OCI-LY7 (cell line): ENCODE results near the gene ZNF735. TPM values are rescaled to one million over a fixed set of nuclear protein-coding genes. Genes with fewer than 3 reads are reported as not detected.
A peak's percentile ranks its signal among the peaks of the same experiment; 100 is the strongest.

Experiments used
- BruUV-seq: library from RNA; stranded (reverse); fragments of 400-500 nt; replicated peaks from 2 replicates; lab custom pipeline; 2021; lab: Mats Ljungman, UMichigan
- CTCF ChIA-PET: fragments of 300-600 bp; sonication (Branson Sonifier 250); formaldehyde crosslinking; loops from one replicate; lab custom pipeline; 2022; ENCODE audit warnings: antibody characterized with exemption; ENCODE audit not compliant: unreplicated experiment; lab: Charles Lee
- POLR2A ChIA-PET: fragments of 300-600 bp; sonication (Branson Sonifier 250); formaldehyde crosslinking; loops from one replicate; lab custom pipeline; 2022; ENCODE audit warnings: antibody characterized with exemption; lab: Charles Lee
- DNase-seq: peaks from one replicate; pipeline ENCODE4 v3.0.0-alpha.2; 2015; ENCODE audit warnings: low spot score
- H2AFZ ChIP-seq: fragments of 200-600 bp; sonication (generic), shearing (Covaris generic); 2 replicates; pipeline ENCODE4 v1.6.1; 2014; ENCODE audit warnings: mild to moderate bottlenecking, antibody characterized with exemption, low read length, moderate library complexity
- H3K27ac ChIP-seq: fragments of 200-600 bp; sonication (generic); 2 replicates; pipeline ENCODE4 v1.5.1; 2014; ENCODE audit warnings: mixed run types, low read depth, mild to moderate bottlenecking, moderate library complexity, low read length, inconsistent platforms; ENCODE audit not compliant: poor library complexity, severe bottlenecking
- H3K36me3 ChIP-seq: fragments of 200-600 bp; sonication (generic); 2 replicates; pipeline ENCODE4 v1.6.1; 2014; ENCODE audit warnings: mild to moderate bottlenecking, antibody characterized with exemption, low read length, moderate library complexity, mixed read lengths; ENCODE audit not compliant: insufficient read depth
- H3K4me1 ChIP-seq: fragments of 200-600 bp; sonication (generic); 2 replicates; pipeline ENCODE4 v1.5.1; 2014; ENCODE audit warnings: mild to moderate bottlenecking, low read length; ENCODE audit not compliant: insufficient read depth, poor library complexity, severe bottlenecking
- H3K4me2 ChIP-seq: fragments of 200-600 bp; sonication (generic); 2 replicates; pipeline ENCODE4 v1.6.1; 2014; ENCODE audit warnings: mild to moderate bottlenecking, low read length
- H3K4me3 ChIP-seq: fragments of 200-600 bp; sonication (generic); 2 replicates; pipeline ENCODE4 v1.5.1; 2014; ENCODE audit warnings: mild to moderate bottlenecking, low read depth, low read length; ENCODE audit not compliant: poor library complexity, severe bottlenecking
- H3K79me2 ChIP-seq: fragments of 200-600 bp; sonication (generic); 2 replicates; pipeline ENCODE4 v1.6.1; 2016; ENCODE audit warnings: low read depth, mild to moderate bottlenecking, low read length, moderate library complexity, mixed read lengths; ENCODE audit not compliant: insufficient read depth
- H3K9me2 ChIP-seq: fragments of 200-600 bp; sonication (generic); 2 replicates; pipeline ENCODE4 v1.6.1; 2016; ENCODE audit warnings: mild to moderate bottlenecking, low read length, mixed read lengths; ENCODE audit not compliant: insufficient read depth
- H3K9me3 ChIP-seq: fragments of 200-600 bp; sonication (generic); 2 replicates; pipeline ENCODE4 v1.6.1; 2014; ENCODE audit warnings: mild to moderate bottlenecking, mixed run types, low read length, mixed read lengths
- H4K20me1 ChIP-seq: fragments of 200-600 bp; sonication (generic); 2 replicates; pipeline ENCODE4 v1.6.1; 2014; ENCODE audit warnings: mild to moderate bottlenecking, antibody characterized with exemption, low read length, moderate library complexity, mixed read lengths; ENCODE audit not compliant: insufficient read depth
- EZH2phosphoT487 ChIP-seq: fragments of 200-600 bp; sonication (generic); IDR thresholded peaks from 2 replicates; pipeline ENCODE4 v1.6.1; 2018; ENCODE audit warnings: low read depth, borderline replicate concordance, mild to moderate bottlenecking, mixed run types, antibody characterized with exemption, low read length, moderate library complexity, mixed read lengths
- intact Hi-C: fragments of 100-400 bp; cut with micrococcal nuclease; formaldehyde crosslinking; loops from one replicate; pipeline ENCODE4 v1.10.0; 2022; ENCODE audit not compliant: unreplicated experiment
- total RNA-seq, 2 experiments: library from RNA; depleted of rRNA in 1 of 2; stranded (reverse); fragments of >200 nt in 1 of 2; shearing (Covaris generic) in 1 of 2; gene quantifications; 2 replicates each; pipeline ENCODE4 v1.2.3, GENCODE V29; 2014 to 2022
- TF ChIP-seq, protein P1 (sequence below): fragments of 200-600 bp; sonication (generic); conservative IDR thresholded peaks from 2 replicates; pipeline ENCODE4 v1.5.1; 2014; ENCODE audit warnings: mild to moderate bottlenecking, antibody characterized with exemption, low read length, moderate library complexity, mixed read lengths

Gene ZNF735
- total RNA-seq, 2 experiments from 2014 or later = not detected

DNA sequence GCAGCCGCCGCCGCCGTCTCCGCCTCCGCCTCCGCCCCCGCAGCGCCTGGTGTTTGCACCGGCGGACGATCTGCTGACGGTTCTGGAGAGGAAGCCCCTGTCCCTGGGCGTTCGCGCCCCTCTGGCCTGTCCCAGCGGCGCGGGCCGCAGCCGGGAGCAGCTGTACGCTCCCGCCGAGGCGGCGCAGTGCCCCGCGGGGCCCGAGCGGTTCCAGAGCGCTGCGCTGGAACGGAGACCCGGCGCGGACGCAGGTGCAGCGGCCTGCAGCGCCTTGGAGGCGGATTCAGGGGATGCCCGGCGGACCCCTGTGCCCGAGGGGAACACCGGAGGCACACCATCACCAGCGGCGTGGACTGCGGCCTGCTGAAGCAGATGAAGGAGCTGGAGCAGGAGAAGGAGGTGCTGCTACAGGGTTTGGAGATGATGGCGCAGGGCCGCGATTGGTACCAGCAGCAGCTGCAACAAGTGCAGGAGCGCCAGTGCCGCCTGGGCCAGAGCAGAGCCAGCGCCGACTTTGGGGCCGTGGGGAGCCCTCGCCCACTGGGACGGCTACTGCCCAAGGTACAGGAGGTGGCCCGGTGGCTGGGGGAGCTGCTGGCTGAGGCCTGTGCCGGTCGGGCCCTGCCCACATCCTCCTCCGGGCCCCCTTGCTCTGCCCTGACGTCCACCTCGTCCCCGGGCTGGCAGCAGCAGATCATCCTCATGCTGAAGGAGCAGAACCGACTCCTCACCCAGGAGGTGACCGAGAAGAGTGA, 24.8 kb upstream of the ZNF735 start:
- ChIA-PET CTCF (no interaction called here), POLR2A (no interaction called here)
- no peak overlapping the region for H3K4me3 ChIP-seq
- no peak for DNase-seq
- H3K9me2 ChIP-seq = no peaks in the 10 kb centered on the region
- H3K79me2 ChIP-seq = no peaks in the 10 kb centered on the region
- intact Hi-C loops = no loop called here
- no peaks in the 10 kb centered on the region for H3K36me3 ChIP-seq
- no peaks in the 10 kb centered on the region for H3K9me3 ChIP-seq
- TF ChIP-seq, protein P1, sequence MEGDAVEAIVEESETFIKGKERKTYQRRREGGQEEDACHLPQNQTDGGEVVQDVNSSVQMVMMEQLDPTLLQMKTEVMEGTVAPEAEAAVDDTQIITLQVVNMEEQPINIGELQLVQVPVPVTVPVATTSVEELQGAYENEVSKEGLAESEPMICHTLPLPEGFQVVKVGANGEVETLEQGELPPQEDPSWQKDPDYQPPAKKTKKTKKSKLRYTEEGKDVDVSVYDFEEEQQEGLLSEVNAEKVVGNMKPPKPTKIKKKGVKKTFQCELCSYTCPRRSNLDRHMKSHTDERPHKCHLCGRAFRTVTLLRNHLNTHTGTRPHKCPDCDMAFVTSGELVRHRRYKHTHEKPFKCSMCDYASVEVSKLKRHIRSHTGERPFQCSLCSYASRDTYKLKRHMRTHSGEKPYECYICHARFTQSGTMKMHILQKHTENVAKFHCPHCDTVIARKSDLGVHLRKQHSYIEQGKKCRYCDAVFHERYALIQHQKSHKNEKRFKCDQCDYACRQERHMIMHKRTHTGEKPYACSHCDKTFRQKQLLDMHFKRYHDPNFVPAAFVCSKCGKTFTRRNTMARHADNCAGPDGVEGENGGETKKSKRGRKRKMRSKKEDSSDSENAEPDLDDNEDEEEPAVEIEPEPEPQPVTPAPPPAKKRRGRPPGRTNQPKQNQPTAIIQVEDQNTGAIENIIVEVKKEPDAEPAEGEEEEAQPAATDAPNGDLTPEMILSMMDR = no peak
- no peak for TF ChIP-seq EZH2phosphoT487
- no peaks in the 10 kb centered on the region for H4K20me1 ChIP-seq
- H3K4me2 ChIP-seq = no peak overlapping the region
- BruUV-seq = no TSS peak
- no peak overlapping the region for H3K27ac ChIP-seq
- H3K4me1 ChIP-seq = no peaks in the 10 kb centered on the region
- no peak overlapping the region for H2AFZ ChIP-seq

DNA sequence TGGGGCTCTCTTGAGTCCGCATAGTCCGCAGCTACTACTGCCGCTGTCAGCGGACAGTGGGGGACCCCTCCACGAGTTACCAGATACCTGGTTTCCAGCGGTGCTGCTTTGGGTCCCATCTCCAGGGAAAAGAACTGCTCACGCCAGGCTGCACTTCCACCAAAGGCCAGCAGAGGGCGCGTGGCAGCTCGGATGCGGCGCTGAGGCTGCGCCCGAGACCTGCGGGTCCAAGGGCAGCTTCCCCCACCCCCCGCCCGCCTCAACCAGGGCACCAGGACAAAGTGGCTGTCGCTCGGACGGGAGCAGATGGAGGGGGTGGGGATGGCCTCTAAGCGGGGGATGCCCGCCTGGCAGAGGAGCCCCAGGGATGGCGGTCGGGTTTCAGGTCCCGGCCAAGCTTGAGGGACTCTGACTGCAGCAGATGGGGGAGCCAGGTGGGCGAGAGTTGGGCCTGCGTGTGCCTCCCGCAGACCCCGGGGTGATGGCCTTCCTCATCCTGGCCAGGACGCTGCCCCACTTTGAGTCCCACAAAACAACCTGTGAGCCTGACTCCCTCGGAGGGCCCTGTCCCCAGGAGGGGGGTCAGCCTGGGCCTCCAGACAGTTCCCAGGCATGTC, 23.8 kb upstream of the ZNF735 start:
- CTCF ChIA-PET = no interaction called here
- no peak overlapping the region for H3K4me3 ChIP-seq
- H4K20me1 ChIP-seq = no peaks in the 10 kb centered on the region
- no peak overlapping the region for H3K4me2 ChIP-seq
- no peaks in the 10 kb centered on the region for H3K9me2 ChIP-seq
- intact Hi-C loops = no loop called here
- POLR2A ChIA-PET = no interaction called here
- no peaks in the 10 kb centered on the region for H3K9me3 ChIP-seq
- no peak overlapping the region for H3K27ac ChIP-seq
- no peak for TF ChIP-seq EZH2phosphoT487
- TF ChIP-seq, protein P1 = peak; percentile 77
- H2AFZ ChIP-seq = no peak overlapping the region
- H3K79me2 ChIP-seq = no peaks in the 10 kb centered on the region
- BruUV-seq = no TSS peak
- peak; percentile 10 for DNase-seq
- H3K4me1 ChIP-seq = no peaks in the 10 kb centered on the region
- H3K36me3 ChIP-seq = no peaks in the 10 kb centered on the region

DNA sequence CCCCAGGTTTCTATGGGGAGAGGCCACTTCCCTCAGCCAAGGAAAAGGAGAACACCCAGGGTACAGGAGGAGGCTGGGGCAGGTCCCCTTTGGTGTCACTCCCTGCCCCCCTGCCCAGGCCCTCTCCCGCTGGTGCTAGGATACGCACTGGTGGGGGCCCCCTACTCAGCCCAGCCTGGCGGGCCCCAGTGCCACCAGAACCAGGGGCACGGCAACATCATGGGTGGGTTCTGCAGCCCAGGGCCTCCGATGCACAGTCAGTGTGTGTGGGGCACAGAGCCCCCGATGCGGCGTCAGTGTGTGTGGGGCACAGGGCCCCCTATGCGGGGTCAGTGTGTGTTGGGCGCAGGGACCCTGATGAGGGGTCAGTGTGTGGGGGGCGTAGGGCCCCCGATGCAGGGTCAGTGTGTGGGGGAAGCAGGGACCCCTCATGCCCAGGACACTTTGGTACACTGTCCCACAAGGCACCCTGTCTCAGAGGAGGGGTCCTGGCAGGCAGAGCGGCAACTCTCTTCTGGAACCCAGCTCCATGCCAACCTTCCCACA, 23.1 kb upstream of the ZNF735 start:
- Histone ChIP-seq H3K4me3 (no peak overlapping the region), H2AFZ (no peak overlapping the region), H3K27ac (no peak overlapping the region), H3K9me3 (no peaks in the 10 kb centered on the region), H3K36me3 (no peaks in the 10 kb centered on the region), H4K20me1 (no peaks in the 10 kb centered on the region), H3K4me2 (no peak overlapping the region), H3K9me2 (no peaks in the 10 kb centered on the region), H3K4me1 (no peaks in the 10 kb centered on the region), H3K79me2 (no peaks in the 10 kb centered on the region)
- no peak for DNase-seq
- intact Hi-C loops = no loop called here
- ChIA-PET CTCF (no interaction called here), POLR2A (no interaction called here)
- TF ChIP-seq, protein P1 = no peak
- no peak for TF ChIP-seq EZH2phosphoT487
- BruUV-seq = no TSS peak
